ENCODE results near the gene RSPH4A. TPM values are rescaled to one million over a fixed set of nuclear protein-coding genes. Genes with fewer than 3 reads are reported as not detected.

The RSPH4A gene
- total RNA-seq, 4 donors from 2014 or later = 0.16 to 2.8 (median 0.56) TPM; not detected in 1

DNA sequence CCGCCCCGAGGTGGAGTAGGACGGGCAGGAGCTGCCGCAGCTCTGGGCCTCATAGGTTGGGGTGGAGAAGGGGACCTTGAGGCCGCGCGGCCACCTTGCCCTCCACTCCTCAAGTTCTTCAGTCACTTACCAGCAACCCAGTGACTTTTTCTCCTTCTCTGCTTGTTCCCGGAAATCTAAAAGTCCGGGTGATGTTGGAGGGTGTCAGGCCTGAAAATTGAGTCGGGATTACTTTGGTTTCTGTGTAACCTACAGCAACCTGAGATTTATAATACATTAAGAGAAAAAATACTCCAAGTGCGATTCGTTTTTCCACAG is 44.6 kb upstream of the RSPH4A start:
- intact Hi-C loops (cut with DNase I; ENCODE audit: low total_unique reads) = loop anchor here (1.0 to 5.0 kb wide), 4 partner anchors 96 to 291 kb away; partner anchors contain the start of genes KPNA5 and ZUP1
- DNase-seq (no peak), ATAC-seq (peak; percentile 47 to 56)
- Histone ChIP-seq H3K4me1 (peaks cover 41 to 43% of the 10 kb centered on the region in 2 donors), H3K36me3 (peaks cover 0 to 11% of the 10 kb centered on the region in 2 donors), H3K4me3 (peak overlapping the region; percentile 77 to 92 (median 86)), H3K27me3 (no peaks in the 10 kb centered on the region), H3K9me3 (no peaks in the 10 kb centered on the region), H3K27ac (peak overlapping the region; percentile 88 to 94 (median 91))
- in situ Hi-C loops (cut with MboI; ENCODE audit: low sequenced_read_pairs in 4 of 4) = no loop called here
- TF ChIP-seq POLR2A (IDR thresholded peaks at IDR 0.05) = no peak
- TF ChIP-seq, protein P1, sequence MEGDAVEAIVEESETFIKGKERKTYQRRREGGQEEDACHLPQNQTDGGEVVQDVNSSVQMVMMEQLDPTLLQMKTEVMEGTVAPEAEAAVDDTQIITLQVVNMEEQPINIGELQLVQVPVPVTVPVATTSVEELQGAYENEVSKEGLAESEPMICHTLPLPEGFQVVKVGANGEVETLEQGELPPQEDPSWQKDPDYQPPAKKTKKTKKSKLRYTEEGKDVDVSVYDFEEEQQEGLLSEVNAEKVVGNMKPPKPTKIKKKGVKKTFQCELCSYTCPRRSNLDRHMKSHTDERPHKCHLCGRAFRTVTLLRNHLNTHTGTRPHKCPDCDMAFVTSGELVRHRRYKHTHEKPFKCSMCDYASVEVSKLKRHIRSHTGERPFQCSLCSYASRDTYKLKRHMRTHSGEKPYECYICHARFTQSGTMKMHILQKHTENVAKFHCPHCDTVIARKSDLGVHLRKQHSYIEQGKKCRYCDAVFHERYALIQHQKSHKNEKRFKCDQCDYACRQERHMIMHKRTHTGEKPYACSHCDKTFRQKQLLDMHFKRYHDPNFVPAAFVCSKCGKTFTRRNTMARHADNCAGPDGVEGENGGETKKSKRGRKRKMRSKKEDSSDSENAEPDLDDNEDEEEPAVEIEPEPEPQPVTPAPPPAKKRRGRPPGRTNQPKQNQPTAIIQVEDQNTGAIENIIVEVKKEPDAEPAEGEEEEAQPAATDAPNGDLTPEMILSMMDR (IDR thresholded peaks at IDR 0.05 in 4 of 5, conservative IDR thresholded peaks at IDR 0.05 in 1 of 5) = no peak

DNA sequence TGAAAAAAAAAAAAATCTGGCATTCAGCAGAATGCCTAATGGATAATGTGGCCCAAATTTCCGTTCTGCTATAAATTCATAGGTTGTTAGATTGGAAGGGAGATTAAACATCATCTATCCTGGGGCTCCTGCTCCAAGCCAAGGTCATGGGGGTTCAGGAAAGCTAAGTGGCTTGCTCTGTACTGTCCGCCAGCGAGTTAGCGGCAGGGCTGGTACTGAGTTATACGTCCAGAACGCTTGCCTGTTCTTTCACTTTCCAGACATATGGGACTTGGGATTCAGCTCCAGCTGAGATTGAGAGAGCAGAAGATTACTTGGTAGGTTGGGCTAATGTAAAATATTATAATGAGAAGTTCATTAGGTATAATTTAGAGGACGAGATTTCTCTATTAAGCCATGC is 44.1 kb upstream of the RSPH4A start:
- DNase-seq = peak in 1 of 2 donors; percentile 29
- intact Hi-C loops (cut with DNase I; ENCODE audit: low total_unique reads) = loop anchor here (5.0 kb wide), 2 partner anchors 95 to 110 kb away; partner anchors contain the start of genes KPNA5 and ZUP1
- Histone ChIP-seq H3K36me3 (peaks cover 0 to 13% of the 10 kb centered on the region in 2 donors), H3K4me3 (peak overlapping the region; percentile 77 to 92 (median 86)), H3K27ac (peak overlapping the region; percentile 88 to 94 (median 91)), H3K27me3 (no peaks in the 10 kb centered on the region), H3K9me3 (no peaks in the 10 kb centered on the region), H3K4me1 (peaks cover 41 to 47% of the 10 kb centered on the region in 2 donors)
- TF ChIP-seq, protein P1 (IDR thresholded peaks at IDR 0.05 in 4 of 5, conservative IDR thresholded peaks at IDR 0.05 in 1 of 5) = no peak
- TF ChIP-seq POLR2A (IDR thresholded peaks at IDR 0.05) = no peak
- ATAC-seq = peak in 1 of 2 donors; percentile 42
- in situ Hi-C loops (cut with MboI; ENCODE audit: low sequenced_read_pairs in 4 of 4) = no loop called here

DNA sequence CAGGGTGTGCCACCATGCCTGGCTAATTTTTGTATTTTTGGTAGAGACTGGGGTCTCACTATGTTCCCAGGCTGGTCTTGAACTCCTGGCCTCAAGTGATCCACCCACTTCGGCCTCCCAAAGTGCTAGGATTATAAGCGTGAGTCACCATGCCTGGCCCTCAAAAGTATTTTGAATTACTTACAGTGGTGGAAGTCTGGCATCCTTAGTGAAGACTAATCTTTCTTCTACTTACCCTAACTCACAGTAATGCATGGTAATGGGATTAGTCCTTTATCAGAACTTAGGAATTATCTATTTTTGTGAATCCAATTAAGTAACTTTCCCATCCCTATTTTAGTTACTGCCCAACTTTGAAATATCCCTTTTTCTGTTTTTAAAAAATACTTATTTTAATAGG is 41.1 kb upstream of the RSPH4A start:
- no peak overlapping the region for H3K4me3 ChIP-seq
- TF ChIP-seq, protein P1 (IDR thresholded peaks at IDR 0.05 in 4 of 5, conservative IDR thresholded peaks at IDR 0.05 in 1 of 5) = no peak
- no peak for TF ChIP-seq POLR2A (IDR thresholded peaks at IDR 0.05)
- H3K27ac ChIP-seq = no peak overlapping the region
- peaks cover 27 to 42% of the 10 kb centered on the region in 2 donors for H3K4me1 ChIP-seq
- no peak for ATAC-seq
- in situ Hi-C loops (cut with MboI; ENCODE audit: low sequenced_read_pairs in 4 of 4) = no loop called here
- H3K9me3 ChIP-seq = no peaks in the 10 kb centered on the region
- DNase-seq = no peak
- intact Hi-C loops (cut with DNase I; ENCODE audit: low total_unique reads) = no loop called here
- H3K27me3 ChIP-seq = no peaks in the 10 kb centered on the region
- peaks cover 0 to 16% of the 10 kb centered on the region in 2 donors for H3K36me3 ChIP-seq

DNA sequence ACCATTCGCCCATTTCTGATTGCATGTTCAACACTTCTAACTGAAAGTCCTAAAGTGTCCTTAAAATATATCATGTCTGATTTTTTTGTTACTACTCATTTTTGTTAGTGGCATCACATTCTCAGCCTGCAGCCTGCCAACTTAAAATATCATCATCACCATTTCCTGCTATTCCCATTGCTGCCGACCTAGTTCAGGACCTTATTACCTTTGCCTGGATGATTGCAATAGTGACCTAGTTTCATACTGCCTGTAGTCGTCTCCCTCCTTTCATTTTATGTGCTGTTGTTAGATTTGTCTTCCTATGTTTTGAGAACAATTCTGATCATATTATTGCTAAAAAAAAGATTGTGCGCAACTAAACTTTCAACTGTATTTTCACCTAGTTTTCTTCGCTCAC is 38.8 kb upstream of the RSPH4A start:
- H3K4me3 ChIP-seq = no peak overlapping the region
- no peak overlapping the region for H3K27ac ChIP-seq
- ATAC-seq (no peak), DNase-seq (no peak)
- H3K4me1 ChIP-seq = peaks cover 20 to 35% of the 10 kb centered on the region in 2 donors
- no peaks in the 10 kb centered on the region for H3K9me3 ChIP-seq
- in situ Hi-C loops (cut with MboI; ENCODE audit: low sequenced_read_pairs in 4 of 4) (no loop called here), intact Hi-C loops (cut with DNase I; ENCODE audit: low total_unique reads) (no loop called here)
- no peaks in the 10 kb centered on the region for H3K27me3 ChIP-seq
- no peak for TF ChIP-seq POLR2A (IDR thresholded peaks at IDR 0.05)
- TF ChIP-seq, protein P1 (IDR thresholded peaks at IDR 0.05 in 4 of 5, conservative IDR thresholded peaks at IDR 0.05 in 1 of 5) = no peak
- H3K36me3 ChIP-seq = peaks cover 0 to 25% of the 10 kb centered on the region in 2 donors

DNA sequence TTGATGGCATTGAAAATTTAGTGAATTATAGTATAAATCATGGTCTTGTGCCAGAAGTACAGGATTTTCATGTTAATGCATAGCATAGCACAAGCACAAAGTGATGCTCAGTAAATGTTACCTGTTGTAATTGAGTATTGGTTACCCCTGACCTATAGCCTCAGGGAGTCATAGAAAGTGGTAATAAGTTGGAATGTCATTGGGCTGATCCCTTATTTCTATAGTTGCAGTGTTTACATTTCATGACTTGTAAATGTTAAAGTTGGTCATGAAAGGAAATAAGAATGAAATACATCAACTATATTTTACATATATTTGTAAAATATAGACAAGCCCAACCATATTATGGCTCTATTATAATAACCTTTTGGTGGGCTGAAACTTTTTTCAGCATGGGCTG is 37.9 kb upstream of the RSPH4A start:
- Histone ChIP-seq H3K36me3 (peaks cover 0 to 31% of the 10 kb centered on the region in 2 donors), H3K4me1 (peaks cover 11 to 27% of the 10 kb centered on the region in 2 donors), H3K27ac (no peak overlapping the region), H3K27me3 (no peaks in the 10 kb centered on the region), H3K4me3 (no peak overlapping the region), H3K9me3 (no peaks in the 10 kb centered on the region)
- in situ Hi-C loops (cut with MboI; ENCODE audit: low sequenced_read_pairs in 4 of 4) = no loop called here
- TF ChIP-seq, protein P1 (IDR thresholded peaks at IDR 0.05 in 4 of 5, conservative IDR thresholded peaks at IDR 0.05 in 1 of 5) = no peak
- TF ChIP-seq POLR2A (IDR thresholded peaks at IDR 0.05) = no peak
- no peak for DNase-seq
- intact Hi-C loops (cut with DNase I; ENCODE audit: low total_unique reads) = no loop called here
- ATAC-seq = no peak
